HuH-7 (cell line): Measurements from ENCODE around the gene ACSL5.
A peak's percentile ranks its signal among the peaks of the same experiment; 100 is the strongest.

Source experiments
- DNase-seq: peaks from one replicate; pipeline ENCODE4 v3.0.0; 2011; ENCODE audit warnings: low spot score

The ACSL5 gene, protein sequence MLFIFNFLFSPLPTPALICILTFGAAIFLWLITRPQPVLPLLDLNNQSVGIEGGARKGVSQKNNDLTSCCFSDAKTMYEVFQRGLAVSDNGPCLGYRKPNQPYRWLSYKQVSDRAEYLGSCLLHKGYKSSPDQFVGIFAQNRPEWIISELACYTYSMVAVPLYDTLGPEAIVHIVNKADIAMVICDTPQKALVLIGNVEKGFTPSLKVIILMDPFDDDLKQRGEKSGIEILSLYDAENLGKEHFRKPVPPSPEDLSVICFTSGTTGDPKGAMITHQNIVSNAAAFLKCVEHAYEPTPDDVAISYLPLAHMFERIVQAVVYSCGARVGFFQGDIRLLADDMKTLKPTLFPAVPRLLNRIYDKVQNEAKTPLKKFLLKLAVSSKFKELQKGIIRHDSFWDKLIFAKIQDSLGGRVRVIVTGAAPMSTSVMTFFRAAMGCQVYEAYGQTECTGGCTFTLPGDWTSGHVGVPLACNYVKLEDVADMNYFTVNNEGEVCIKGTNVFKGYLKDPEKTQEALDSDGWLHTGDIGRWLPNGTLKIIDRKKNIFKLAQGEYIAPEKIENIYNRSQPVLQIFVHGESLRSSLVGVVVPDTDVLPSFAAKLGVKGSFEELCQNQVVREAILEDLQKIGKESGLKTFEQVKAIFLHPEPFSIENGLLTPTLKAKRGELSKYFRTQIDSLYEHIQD

DNA sequence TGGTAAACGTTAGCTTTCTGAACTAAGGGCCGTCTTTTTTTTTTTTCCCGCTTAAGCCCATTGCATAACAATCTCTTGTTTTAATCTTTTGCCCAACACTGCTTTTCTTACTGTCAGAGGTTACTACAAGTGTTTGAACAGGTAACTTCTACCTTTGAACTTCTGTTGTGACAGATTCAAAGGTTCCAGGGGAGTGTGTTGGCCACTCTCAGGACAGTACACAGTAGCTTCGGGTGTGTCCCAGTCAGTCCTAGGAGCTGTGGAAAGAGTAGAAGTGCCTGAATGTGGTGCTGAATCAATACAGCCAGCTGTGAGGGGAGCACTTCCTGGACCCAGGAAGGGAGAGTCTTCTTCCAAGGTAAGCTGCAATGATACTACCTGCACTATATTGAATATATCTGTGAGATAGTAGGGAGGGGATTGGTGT lies at the start of gene ACSL5:
TSS of gene ACSL5 (plus strand) at position 205 of the 427 bp plus-strand sequence. CDS start 20,831 bp downstream, outside the sequence.
- peak; percentile 54 for DNase-seq

DNA sequence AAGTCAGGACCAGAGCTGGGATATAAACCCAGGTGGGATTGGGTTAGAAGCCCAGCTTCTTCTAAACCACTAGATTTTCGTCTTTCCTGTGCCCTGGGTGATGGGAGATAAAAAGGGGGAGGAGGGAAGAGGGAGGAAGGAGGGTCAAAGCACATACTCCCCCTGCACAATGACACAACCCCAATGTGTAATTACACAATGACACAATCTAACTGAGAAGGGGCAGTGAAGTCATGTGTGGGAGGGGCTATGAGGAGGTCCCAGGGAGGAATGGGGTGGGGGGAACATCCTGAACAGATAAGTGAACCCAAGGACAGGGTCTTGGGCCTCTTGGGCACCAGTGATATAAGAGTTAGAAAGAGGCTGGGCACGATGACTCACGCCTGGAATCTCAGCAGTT lies 46.2 kb upstream of the ACSL5 start:
- no peak for DNase-seq

- no peak for DNase-seq
Measured at GRCh38 chr10:112330162-112330561, 43.8 kb upstream of the ACSL5 start.

- DNase-seq, result no peak
Measured at GRCh38 chr10:112330607-112331160, 43.2 kb upstream of the ACSL5 start.

DNA sequence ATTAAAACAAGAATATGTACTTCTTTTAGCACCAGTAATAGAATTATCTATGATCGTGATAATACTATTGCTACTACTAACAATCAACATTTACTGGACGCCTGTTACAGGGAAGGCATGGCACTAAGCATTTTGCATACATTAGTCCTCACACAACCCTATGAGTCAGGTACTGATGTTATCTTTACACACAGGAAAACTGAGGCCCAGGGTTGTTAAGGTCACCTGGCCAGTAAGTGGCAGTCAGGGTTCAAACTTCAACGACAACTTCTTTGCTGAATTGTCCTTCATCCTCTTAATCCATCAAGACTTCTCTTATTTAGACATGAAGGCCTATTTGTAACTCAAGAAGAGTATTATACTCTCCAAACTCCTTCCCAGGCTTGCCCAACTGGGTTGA lies 41.9 kb upstream of the ACSL5 start:
- DNase-seq, result no peak

DNA sequence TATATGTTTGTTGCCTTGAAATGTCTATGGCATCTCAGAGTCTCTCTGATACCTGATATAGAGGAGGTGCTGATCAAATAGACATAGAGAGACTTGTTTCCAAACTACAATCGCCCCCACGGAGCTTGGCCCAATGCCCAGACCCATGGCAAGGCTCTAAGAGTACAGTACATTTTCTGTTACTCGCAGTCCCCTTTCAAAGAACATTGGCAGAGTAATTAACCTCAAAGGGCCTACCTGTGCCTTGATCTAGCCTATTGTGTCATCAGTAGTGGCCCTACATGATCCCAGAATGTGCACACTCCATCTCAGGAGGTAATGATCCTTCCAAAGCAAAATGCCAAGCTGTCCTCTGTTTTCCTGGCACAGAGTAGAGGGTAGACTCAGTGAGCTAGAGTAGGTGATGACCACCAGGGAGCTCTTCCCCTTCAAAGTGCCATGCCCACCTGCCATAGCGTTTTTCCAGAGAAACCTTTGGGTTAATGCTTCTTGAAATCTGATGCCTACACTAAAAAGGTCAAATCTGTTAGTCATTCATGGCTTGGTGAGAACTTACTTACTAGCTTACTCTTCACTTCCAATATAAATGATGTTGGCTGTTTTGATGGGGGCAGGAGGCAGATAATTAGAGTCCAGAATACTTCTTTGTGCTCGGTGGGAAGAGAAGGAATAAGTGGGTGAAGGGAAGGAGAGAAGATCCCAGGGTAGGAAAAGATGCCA lies 41.2 kb upstream of the ACSL5 start:
- no peak for DNase-seq

- DNase-seq, result no peak
Measured at GRCh38 chr10:112333452-112333851, 40.5 kb upstream of the ACSL5 start.

- DNase-seq, result no peak
Measured at GRCh38 chr10:112335111-112335867, 38.6 kb upstream of the ACSL5 start.

- DNase-seq, result no peak
Measured at GRCh38 chr10:112335868-112336265, 38.0 kb upstream of the ACSL5 start.

GRCh38 chr10:112336556-112337201 lies 37.2 kb upstream of the ACSL5 start:
- DNase-seq, result no peak

DNA sequence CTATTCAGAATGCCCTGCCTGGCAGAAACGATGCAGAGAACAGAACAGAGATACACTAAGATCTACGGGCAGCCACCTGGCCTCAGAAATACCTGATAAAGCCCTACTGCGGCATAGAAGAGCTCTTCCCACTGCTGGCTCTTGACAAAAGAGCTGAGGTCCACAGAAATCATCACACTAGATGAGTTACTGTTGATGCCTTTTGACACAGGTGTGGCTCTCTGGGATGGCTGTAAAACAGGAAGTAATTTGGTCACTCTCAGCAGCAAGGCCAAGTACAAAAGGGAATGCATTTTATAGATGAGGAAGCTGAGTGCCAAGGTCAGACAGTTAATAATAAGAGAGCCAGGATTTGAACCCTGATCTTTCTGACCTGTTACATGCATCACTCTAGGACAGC lies 35.0 kb upstream of the ACSL5 start:
- DNase-seq, result no peak

DNA sequence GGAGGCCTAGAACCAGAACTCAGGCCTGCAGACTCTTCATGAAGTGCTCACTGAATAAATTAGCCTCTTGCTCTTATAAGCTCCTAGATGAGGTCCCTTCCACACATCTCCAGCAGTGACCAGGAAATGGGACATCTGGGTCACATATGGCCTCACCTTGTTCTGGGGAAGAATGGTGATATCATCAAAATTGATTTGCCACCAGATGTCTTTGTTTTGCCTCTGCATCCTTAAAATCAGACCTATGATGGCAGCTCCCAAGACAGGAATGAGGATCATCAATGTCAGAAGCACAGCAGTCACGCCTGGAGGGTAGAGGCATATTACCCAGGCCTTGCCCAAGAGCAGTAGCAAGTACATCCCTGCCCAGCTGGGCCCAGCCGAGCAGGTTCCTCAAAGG lies 33.3 kb upstream of the ACSL5 start:
- no peak for DNase-seq

DNA sequence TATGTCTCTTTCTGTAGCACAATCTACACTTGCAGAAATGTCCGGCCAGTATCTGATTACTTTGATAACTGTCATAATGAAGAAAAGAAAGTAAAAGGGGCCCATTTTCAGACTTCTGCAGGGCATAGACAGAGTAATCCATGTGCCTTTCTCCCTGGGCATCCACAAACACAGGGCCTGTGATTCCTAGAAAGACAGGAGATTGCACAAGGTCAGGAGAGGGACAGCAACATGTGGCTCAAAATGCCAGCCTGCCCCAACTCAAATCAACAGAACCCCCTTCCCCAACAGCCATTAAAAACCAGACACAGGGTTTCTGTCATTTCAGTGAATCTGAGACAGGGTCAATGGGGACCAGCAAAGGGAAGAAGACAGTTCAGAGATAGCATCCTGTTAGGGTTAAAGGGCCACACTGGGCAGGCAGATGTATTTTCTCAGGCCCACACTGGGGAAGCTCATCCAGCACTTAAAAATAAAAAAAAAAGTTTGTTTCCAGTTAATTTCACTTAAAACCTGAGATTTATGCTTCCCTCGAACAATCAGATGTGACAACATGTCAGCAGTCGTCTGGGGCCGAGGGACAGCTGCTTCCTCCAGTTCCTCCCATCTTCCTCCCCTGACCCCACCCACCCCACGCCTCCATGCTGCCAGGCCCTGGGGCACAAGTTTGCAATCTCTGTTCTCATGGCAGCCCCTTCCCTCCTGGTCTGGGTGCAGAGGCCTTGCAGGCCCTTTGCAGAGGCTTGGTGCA lies 30.7 kb upstream of the ACSL5 start:
- no peak for DNase-seq

- DNase-seq, result no peak
Measured at GRCh38 chr10:112344261-112344660, 29.7 kb upstream of the ACSL5 start.

GRCh38 chr10:112345202-112345601 lies 28.7 kb upstream of the ACSL5 start:
- no peak for DNase-seq

DNA sequence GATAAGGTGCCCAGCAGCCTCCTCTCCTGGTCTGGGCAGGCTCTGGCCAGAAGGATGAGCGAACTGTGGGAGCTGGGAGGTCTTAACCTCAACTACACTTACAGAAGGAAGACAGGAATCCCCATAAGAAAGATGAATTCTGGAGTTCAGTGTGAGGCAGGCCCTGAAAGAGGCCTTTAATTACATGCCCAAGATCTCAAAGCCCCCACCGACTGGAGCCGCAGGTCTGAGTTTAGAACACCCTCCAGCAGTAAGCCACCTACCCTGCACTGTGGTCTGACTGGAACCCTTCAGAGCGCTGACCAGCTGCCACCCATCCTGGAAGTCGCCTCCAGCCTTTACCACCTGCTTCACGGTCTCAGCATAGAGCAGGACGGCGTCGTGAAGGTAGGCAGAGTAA lies 28.2 kb upstream of the ACSL5 start:
- DNase-seq, result no peak

GRCh38 chr10:112346774-112347173 lies 27.1 kb upstream of the ACSL5 start:
- DNase-seq, result no peak

- DNase-seq, result no peak
Measured at GRCh38 chr10:112347709-112348671, 25.9 kb upstream of the ACSL5 start.

DNA sequence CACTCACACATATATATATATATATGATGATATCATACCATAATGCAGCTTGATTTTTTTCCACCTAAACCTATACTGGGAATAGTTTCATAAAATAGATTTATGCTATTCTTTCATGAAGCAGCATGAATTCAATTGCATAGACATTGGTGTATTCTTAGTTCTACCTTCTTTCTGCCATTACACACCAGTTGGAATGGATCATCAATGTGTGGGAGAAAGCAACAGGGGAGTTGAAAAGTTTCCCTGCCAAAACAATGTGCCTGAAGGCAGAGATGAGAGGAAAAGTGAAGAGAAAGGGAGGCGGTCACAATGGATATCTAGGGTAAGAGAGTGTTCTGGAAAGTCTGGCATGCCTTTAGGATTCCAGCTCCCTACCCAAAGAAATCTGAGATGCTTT lies 25.2 kb upstream of the ACSL5 start:
- no peak for DNase-seq
